Kidney glomerular epithelial cell (primary cell): ENCODE measurements around the gene GCHFR.

Source experiments
- DNase-seq: peaks from one replicate; lab custom pipeline; 2025; lab: John Stamatoyannopoulos, UW

The GCHFR gene

GRCh38 chr15:40754883-40755811 lies 8.7 kb upstream of the GCHFR start, which contains the start of gene RMDN3:
TSS of gene RMDN3 (minus strand) at chr15:40755254. CDS start at chr15:40754783, 471 bp downstream.
- peak; percentile 94 for DNase-seq

GRCh38 chr15:40755812-40756208 lies 8.1 kb upstream of the GCHFR start:
- DNase-seq, result no peak

GRCh38 chr15:40756938-40757337 lies 6.9 kb upstream of the GCHFR start:
- DNase-seq, result no peak

- no peak for DNase-seq
Measured at GRCh38 chr15:40759961-40760360, 3.9 kb upstream of the GCHFR start.

DNA sequence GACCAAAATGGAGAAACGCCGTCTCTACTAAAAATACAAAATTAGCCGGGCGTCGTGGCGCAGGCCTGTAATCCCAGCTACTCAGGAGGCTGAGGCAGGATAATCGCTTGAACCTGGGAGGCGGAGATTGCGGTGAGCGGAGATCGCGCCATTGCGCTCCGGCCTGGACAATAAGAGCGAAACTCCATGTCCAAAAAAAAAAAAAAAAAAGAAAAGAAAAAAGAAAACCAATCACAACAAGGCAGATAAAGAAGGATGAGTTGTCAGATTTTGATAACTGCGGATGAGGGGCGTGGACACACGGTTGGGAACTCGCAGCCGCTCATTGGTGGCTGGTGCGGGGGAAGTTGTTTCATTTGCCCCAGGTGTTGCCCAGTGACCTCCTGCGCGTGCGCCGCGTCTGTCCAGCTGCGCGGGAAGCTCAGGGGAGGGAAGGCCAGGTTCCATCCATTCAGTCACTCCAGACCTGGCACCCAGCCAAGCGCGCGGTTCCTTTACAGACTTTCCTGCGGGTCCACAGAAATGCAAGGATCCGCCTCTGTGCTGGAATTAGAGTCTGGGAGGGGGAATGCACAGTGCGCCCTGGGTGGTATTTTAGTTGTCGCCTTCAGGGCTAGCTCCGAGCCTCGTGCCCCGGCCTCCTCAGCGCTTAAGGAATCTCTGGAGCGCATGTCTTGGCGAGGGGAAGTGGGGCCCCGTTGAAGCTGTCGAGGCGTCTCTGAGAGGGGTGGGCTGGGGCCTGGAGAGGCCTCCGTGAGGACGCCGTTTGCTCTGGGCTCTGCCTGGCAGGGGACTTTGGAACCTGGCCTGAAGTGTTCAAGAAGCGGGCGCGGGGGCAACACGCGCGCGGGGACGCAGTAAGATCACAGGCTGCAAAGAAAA lies 708 bp upstream of the GCHFR start:
- peak; percentile 8 for DNase-seq

GRCh38 chr15:40764629-40765103 lies 798 bp downstream of the GCHFR start:
- DNase-seq, result no peak

DNA sequence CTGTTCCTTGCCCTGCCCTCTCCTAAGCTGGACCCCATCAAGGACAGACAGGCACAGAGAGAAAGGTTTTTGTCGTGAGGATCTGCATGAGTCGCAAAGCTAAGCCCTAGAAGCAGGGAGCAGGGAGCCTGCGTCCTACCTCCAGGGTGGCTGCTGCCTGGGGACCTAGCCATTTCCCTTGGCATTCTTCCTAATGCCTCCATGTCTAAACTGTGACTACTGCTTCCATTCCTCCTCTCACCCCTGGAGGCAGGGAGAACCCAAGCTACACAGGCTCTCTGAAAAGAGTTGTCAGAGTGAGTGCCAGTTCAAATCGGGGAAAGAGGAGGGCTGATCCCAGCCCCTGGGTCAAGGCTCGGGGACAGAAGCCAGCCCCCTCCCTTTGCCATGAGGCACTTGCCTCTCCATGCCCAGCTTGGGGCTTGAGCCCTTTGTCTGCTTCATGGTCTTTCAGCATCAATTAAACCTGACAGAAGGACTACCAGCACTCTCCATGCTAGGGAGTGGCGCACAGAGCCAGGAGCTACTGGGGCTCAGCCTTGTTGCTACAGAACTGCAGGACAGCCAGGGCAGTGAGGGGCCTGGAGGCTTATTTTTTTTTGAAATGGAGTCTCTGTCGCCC lies 2.4 kb downstream of the GCHFR start:
- no peak for DNase-seq

DNA sequence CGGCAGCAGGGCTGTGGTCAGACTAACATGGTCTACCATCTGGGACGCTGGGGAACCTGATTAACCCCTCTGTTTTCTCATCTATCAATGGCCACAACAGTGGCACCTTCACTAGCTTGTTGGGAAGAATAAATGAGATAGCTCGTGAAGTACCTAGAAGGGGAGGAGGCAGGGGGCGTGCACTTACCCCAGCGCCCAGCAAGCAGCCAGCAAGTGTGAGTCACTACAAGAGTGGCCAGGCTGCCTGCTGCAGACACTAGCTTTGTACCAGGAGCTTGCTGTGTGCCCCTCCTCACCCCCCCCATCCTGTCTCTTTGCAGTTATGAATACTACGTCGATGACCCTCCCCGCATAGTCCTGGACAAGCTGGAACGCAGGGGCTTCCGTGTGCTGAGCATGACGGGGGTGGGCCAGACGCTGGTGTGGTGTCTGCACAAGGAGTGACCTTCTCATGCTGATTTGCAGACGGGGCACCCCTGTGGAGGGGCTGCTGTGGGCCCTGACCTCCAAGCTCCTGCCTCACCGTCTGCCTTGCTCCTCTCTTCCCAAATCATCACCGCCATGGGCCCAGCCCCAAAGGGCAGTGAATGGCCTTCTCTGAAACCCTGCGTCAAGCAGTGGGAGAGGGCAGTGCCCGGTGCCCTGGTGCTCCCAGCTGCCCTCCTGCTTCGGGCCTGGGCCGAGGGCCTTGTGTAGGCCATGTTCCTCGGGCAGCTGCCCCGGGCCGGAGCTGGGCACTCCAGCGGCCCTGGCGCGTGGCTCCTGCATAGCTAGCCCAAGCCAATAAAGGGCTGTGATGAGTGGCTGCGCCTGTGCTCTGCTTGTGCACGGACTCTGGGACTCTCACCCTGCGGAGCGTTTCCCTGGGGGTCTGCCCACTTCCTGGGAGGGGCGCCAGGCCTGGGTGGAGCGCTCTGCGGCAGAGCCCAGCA lies 3.3 kb downstream of the GCHFR start:
- DNase-seq, result no peak

DNA sequence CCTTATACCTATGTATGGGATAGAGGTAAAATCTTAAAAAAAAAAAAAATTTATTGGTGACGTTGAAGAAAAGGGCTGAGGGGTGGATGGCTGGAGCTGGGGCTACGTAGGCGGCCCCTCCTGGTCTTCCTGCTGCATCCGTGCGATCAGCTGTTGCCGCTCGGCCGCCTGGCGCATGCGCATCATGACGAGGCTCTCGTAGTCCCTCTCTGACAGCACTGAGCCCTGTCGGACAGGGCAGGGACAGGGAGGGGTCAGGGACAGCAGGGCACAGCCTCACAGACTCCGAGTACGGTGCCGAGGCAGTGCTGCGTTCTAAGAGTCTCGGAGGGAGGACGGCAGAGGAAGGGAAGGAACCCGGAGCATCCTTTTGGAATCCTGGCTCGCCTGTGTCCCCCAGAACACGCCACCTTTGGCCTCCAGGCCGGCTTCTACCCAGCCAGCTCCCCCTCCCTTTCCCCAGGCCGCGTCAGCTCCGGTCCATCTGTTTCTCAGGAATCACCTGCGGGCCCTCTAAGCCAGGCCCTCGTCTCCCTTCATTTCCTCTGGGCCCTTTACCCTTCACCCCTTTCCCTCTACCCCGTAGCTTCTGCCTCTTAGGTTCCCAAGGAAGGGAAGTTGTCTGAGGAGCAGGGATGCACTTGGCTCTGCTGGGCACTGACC lies 4.1 kb downstream of the GCHFR start:
- no peak for DNase-seq

GRCh38 chr15:40768521-40769273 lies 4.8 kb downstream of the GCHFR start:
- DNase-seq, result no peak

DNA sequence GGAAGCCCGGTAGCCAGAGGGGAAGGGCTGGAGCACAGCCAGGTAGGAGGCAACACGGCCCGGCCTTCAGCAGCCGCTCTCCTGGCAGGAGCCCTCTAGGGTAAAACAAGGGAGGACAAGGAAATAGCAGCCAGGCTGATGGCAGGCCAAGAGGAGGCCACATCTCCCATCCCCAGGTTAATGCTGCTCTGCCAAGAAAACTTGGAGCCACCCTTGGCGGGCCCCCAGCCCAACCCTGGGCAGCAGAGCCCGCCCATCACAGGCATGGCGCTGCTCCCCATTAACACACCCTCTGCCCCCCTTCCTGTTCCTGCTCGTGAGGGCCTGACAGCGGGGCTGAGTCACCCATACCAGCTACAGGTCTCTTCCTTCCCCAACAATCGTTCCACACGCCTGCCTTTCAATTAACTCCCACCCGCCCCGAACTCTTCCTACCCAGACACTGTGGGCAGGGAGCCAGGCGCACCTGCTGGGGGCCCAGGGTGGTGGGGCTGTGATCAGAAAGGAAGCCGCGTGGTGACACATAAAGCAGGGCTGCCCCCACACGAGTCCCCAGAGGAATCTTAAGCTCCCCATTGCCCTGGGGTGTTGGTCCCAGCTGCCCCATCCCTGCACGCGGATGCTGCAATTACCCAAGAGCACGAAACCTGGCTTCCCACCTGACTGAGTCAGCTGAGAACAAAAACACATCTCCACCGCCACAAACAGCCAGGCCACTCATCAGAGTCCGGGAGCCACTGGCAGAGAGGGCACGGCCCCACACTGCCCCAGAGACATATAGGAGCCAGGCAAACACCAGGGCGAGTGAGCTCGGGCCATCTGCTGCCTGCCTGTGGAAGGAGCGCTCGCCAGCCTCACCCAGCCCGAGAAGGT lies 5.6 kb downstream of the GCHFR start, which contains the start of gene C15orf62:
Gene C15orf62 (plus strand): TSS at position 707 of the 873 bp plus-strand sequence. CDS start 516 bp downstream, outside the sequence.
- DNase-seq, result peak; percentile 94

DNA sequence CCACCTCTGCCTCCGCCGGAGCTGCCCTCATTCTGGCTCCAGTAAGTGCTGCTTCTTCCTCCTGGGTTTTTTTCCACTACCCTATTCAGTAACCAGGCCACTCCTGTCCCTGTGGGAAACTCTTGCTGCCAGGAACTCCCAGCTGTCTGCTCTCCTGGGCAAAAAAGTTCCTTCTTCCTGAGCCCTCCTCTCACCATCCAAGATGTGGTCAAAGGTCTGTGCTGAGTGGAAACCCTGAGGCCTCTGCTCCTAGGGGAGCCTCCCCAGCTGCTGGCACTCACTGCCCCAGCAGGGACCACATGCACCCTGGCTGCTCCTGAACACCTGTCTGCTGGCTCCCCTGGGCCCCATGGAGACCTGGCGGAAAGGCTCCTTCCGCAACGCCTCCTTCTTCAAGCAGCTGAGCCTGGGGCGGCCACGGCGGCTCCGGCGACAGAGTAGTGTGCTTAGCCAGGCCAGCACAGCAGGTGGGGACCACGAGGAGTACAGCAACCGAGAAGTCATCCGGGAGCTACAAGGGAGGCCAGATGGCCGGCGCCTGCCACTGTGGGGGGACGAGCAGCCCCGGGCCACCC lies 6.4 kb downstream of the GCHFR start:
- peak; percentile 48 for DNase-seq

GRCh38 chr15:40771242-40771641 lies 7.4 kb downstream of the GCHFR start:
- no peak for DNase-seq

DNA sequence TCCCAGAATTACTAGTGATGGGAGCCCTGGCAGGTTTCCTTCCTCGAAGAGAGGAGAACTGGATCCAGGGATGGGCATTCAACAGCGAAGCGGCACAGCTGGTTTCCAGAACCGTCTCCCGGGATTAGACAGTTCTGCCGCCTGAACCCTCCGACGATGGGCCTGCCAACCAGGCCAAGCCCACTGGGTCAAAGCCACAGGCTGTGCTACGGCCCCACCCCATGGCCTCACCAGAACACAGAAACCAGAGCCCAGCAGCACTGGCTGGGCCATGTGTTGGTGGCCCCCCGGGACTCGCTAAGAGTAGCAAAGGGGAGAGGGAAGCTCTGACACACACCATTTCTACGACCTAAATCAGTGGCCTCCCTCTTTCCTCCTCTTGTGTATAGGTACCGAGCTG lies 8.1 kb downstream of the GCHFR start:
- DNase-seq, result no peak

DNA sequence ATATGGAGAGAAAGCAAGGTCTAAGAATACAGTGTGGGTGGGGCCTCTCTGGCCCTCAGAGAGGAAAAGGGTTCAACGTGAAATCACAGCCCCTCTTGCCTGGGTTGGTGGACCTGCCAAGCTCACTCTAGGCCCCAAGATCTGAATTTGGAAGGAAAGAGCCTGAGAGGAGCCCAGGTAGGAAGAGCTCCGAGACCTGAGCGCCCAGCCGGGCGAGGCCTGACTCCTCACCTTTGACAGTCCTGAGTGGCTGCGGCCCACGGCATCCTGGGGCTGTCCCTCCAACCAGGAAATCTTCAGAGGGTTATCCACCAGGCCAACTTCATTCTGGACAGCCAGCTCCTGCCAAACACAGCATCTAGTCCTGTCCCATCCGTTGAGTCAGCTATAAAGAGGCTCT lies 9.6 kb downstream of the GCHFR start:
- no peak for DNase-seq

DNA sequence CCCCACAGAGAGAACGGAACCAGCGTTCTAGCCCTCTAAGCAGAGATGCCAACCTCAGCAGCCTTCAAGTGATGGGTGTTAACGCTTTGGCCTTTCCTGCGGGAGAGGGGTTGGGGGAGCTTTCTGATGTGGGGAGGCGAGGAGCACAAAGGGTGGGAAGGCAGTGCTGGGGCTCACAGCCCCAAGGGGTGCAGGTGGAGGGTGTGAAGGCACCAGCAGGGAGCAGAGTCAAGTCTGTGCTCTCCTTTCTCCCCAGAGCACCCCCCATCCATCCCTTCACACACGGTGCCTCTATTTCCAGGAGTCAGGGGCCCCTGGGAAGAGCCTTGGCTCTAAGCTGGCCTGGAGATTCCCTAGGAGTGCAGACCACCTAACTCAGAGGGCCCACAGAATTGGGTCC lies 10.0 kb downstream of the GCHFR start:
- no peak for DNase-seq

- no peak for DNase-seq
Measured at GRCh38 chr15:40775007-40775406, 11.1 kb downstream of the GCHFR start.
